ENCODE measurements around the gene CATSPER3. TPM values are rescaled to one million over a fixed set of nuclear protein-coding genes. Genes with fewer than 3 reads are reported as not detected.

Gene CATSPER3
- total RNA-seq, 1 experiment from 2014 or later = 1.7 TPM

GRCh38 chr5:135008981-135009735, 41.5 kb downstream of the CATSPER3 start:
- CTCF ChIA-PET = no interaction called here

More at GRCh38 chr5:135008981-135009735, 41.5 kb downstream of the CATSPER3 start:
- Histone ChIP-seq H3K79me2 (ENCODE audit: insufficient read depth, low read length) (no peaks in the 10 kb centered on the region), H3K9me3 (ENCODE audit: control insufficient read depth in 1 of 2, insufficient read depth in 1 of 2, low read depth in 1 of 2, low read length in 2 of 2) (no peaks in the 10 kb centered on the region), H3K4me1 (ENCODE audit: control insufficient read depth in 1 of 2, insufficient read depth in 2 of 2, low read length in 2 of 2) (no peaks in the 10 kb centered on the region), H3K4me3 (replicated peaks in 1 of 2; ENCODE audit: low read depth in 1 of 2, low read length in 2 of 2) (no peak overlapping the region), H3K27ac (ENCODE audit: low read depth, low read length) (no peak overlapping the region), H3K9me2 (ENCODE audit: insufficient read depth) (no peaks in the 10 kb centered on the region), H3K36me3 (ENCODE audit: control insufficient read depth in 1 of 2, insufficient read depth in 2 of 2, low read length in 2 of 2) (no peaks in the 10 kb centered on the region), H3K27me3 (ENCODE audit: insufficient read depth, low read length) (no peaks in the 10 kb centered on the region), H3K9ac (ENCODE audit: low read length) (no peak overlapping the region), H3K4me2 (ENCODE audit: low read length) (no peak overlapping the region), H2AFZ (ENCODE audit: low read depth, low read length, poor library complexity, severe bottlenecking) (no peak overlapping the region), H4K20me1 (ENCODE audit: insufficient read depth) (no peaks in the 10 kb centered on the region)
- no TSS peak for BruUV-seq (replicated peaks)
- no peak for TF ChIP-seq EZH2 (IDR thresholded peaks at IDR 0.05)
- TF ChIP-seq POLR2A (IDR thresholded peaks at IDR 0.05; ENCODE audit: borderline replicate concordance, extremely low read depth, insufficient read depth, insufficient read length) = no peak
- TF ChIP-seq REST (IDR thresholded peaks at IDR 0.05; ENCODE audit: low read depth) = no peak
- TF ChIP-seq MAX (IDR thresholded peaks at IDR 0.05) = no peak
- no peak for TF ChIP-seq FOSL1 (IDR thresholded peaks at IDR 0.05; ENCODE audit: low read depth)
- no peak for TF ChIP-seq TCF7L2 (IDR thresholded peaks at IDR 0.05; ENCODE audit: borderline replicate concordance, extremely low read depth, insufficient read depth, insufficient read length)
- TF ChIP-seq EZH2phosphoT487 (IDR thresholded peaks at IDR 0.05; ENCODE audit: borderline replicate concordance) = no peak
- TF ChIP-seq POLR2AphosphoS5 (IDR thresholded peaks at IDR 0.05; ENCODE audit: low read depth, low read length) = no peak
- TF ChIP-seq SP1 (IDR thresholded peaks at IDR 0.05; ENCODE audit: low read depth) = no peak
- TF ChIP-seq ATF3 (IDR thresholded peaks at IDR 0.05) = no peak
- TF ChIP-seq JUND (IDR thresholded peaks at IDR 0.05) = no peak
- no peak for TF ChIP-seq ZBTB33 (IDR thresholded peaks at IDR 0.05; ENCODE audit: extremely low read depth, insufficient replicate concordance, low read length)
- DNase-seq (ENCODE audit: low read depth, low spot score) = no peak
- intact Hi-C loops (cut with micrococcal nuclease) = no loop called here
- ChIA-PET POLR2A (no interaction called here), RAD21 (ENCODE audit: low non-redundant PET in 1 of 2, low total read pairs in 2 of 2, uncharacterized antibody in 2 of 2, unreplicated experiment in 2 of 2) (no interaction called here)
- ATAC-seq = no peak

All from HCT116 (cell line).